ENCODE measurements around the gene ZFR.

DNA sequence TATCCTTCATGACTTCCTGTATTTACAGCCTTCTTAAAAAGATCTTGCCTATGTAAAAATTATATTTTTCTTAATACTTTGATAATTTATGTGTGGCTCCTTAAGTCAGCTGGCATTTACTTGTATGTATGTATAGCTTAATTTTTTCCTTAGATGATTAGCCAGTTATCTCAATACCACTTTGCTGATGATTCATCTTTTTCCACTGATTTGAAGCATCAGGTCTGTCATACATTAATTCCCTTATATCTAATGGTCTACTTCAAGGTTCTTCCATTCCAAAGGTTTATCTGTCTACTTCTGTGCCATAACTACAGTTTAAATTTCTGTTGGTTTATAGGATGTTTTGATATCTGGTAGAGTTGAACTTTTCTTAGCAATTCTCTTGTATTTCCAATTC lies 86.9 kb downstream of the ZFR start:
- no peak for TF ChIP-seq CTCF (IDR thresholded peaks at IDR 0.05)
- no peak for TF ChIP-seq ZFX (IDR thresholded peaks at IDR 0.05; ENCODE audit: borderline replicate concordance)

All from 22Rv1 (cell line).